GM19193 (cell line): ENCODE measurements around the gene YTHDC1.

ENCODE experiments used
- POLR2A ChIP-seq: IDR thresholded peaks from 4 replicates; pipeline ENCODE4 v1.6.1; 2011; ENCODE audit not compliant: insufficient read depth, insufficient read length; ENCODE audit errors: extremely low read depth

YTHDC1 gene

DNA sequence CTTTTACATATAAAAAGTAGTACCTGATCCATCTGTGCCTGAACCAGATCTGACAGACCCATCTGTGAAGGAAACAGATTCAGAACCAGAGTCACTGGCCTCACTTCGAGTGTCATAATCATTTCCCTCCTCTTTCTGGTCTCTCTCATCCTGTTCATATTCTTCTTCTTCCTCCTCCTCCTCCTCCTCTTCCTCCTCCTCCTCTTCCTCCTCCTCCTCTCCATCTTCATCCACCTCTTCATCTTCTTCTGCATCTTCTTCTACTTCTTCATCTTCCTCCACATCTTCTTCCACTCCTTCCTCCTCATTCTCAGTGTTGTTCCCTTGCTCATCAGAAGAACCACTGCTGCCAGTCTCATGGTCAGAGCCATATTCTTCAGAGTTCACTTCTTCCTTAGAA, 12.9 kb downstream of the YTHDC1 start:
- TF ChIP-seq POLR2A, result no peak

DNA sequence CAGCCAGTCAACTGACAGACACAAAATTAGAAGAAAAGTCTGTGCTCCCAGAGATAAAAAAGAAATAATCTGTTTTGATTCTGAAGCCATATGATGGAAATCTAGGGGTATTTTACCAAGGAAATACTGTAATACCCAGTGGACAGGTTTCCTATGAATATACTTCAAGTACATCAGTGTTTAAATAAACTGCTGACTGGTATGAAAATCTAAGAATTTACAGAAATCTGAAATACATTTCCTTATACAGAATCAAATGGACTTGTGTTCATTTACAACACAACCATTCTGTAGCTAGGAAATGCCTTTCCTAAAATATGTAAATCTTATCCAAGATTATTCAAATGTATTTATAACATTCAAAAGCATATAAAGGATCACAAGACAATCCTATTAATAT, 13.4 kb downstream of the YTHDC1 start:
- TF ChIP-seq POLR2A, result no peak

DNA sequence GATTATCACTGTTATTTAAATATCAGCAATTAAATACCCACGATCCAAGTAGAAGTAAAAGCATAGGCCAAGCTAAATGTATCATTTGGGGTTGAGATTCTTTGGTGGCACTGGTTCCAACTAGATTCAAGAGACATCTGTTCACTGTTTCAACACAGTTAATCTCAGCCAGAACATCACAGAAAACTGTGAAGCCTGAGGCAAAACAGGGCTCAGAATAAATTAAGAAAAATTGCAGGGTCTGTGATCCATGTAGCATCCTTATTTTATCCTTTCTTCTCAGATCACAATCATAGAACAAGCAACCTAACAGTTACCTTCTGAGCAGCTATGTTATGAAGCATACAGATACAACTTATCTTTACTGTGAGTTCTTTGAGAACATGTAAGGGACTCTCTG, 23.7 kb downstream of the YTHDC1 start:
- no peak for TF ChIP-seq POLR2A

DNA sequence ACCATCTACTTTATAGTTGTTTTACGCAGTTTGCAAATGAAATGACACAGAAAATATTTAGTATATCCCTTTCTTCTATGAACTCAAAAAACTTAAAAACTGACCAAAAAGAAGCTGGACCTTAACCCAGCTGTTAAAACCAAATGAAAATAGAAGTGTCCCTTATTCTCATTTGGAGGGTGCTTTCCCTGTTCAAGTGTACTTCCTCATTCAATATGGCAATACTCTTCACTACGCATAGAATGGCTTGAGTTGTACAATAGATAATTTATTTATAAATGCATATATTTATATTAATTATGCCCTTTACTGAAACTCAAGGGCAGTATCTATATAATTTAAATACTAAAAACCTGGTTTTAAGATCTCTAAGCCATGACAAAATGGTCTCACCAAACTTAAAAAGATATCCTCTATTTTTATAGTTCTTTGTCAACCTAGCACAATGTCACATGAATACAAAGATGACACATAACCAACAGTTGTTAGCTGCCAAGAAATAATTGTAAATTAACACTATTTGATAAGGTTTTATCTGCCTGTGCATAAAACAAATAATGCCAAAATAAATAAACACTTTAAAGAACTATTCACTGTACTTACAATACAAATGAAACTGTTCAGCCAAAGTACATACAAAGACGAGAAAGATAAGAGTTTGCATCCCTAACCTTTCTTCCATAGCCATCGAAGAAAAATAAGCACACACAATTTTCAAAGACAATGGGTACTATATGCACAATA, 25.2 kb downstream of the YTHDC1 start:
- no peak for TF ChIP-seq POLR2A

DNA sequence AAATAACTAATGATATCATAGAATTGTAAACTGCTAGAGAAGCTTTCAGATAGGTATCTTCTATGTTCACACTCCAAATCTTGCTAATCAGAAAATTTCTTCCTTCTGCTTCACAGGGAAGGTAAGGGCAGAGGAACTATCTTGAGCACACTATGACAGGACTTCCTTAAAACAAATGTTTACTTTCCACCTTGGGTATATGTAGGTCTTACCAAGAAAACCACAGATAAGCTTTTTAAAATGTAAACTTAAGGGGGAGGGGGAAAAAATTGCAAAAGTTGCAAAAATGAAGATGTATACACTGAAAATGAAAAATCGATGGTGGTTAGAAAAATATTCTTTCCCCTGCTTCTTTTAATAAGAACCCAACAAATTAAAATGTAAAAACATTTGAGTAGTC, 30.9 kb downstream of the YTHDC1 start:
- TF ChIP-seq POLR2A, result no peak

DNA sequence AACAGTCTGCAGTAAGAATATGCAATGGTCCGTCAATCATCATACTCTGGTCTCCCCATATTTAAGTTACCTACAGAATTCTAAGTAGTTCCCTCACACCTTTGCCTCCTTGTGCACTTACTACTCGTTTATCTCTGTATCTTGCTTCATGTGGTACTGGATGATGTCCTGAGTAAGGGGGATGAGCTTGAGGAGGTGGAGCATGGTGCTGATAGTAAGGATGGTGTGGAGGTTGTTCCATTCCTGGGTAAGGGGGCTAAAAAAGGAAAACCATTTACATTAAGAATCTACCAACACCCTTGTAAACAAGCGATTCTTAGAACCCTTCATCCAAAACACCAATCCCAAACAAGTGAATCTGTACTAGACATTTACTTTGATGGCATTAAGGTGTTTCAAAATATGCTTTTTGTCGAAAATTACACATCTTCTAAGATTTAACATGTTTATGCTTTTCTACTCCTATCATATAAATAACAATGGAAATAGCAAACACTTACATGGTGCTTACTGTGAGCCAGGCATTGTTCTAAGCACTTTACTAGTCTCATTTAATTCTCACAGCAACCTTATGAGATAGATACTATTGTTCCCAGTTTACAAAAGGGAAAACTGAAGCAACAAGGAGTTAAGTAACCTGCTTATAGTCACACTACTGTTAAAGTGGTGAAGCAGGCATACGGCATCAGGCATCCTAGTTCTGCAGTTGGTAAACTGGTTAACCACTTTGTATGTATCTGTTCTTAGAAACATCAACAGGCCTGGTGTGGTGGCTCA, 33.5 kb downstream of the YTHDC1 start:
- no peak for TF ChIP-seq POLR2A

DNA sequence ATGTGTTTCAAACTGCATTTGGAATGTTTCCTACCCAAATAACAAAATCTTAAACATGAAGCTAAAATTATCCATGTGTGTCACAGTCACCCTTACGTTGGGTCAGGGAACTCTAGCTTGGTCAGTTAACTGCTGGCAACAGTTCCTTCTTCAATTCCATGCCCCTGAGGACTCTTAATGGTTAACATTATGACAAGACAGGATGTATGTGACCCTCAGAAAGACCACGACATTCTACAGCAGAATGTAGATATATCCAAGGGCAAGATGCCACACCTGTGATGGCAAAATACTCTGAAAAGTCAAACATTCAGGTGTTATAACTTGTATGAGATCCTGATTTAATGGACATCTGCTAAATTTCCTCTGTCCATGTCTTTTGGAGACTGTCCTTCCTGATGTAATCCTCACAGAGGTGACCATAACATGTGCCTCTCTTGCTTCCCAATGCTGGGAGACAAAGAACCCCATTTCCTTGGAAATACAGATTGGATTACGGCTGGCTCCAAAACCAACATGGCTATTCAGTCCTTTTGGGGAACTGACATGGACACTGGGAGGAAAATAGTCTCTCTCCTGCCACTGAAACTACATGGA, 39.1 kb downstream of the YTHDC1 start:
- no peak for TF ChIP-seq POLR2A

DNA sequence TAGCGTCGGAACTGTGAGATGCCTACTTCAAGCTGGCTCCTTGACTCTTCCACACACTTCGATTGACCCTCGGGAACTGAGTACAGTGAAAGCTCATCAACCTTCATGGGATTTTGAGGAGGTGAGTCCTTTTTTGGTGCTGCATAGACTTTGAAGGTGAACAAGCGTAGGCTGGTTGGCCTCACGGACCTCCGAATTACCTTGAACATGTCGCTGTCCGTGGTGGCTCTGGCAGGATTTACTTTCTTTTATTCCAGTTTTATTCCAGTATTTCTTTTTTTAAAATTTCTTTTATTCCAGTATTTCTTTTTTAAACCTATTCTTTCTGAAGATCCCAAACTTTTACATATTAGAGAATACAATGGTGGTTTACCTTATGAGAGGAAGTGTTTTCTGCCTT, 45.2 kb downstream of the YTHDC1 start:
- TF ChIP-seq POLR2A, result no peak

DNA sequence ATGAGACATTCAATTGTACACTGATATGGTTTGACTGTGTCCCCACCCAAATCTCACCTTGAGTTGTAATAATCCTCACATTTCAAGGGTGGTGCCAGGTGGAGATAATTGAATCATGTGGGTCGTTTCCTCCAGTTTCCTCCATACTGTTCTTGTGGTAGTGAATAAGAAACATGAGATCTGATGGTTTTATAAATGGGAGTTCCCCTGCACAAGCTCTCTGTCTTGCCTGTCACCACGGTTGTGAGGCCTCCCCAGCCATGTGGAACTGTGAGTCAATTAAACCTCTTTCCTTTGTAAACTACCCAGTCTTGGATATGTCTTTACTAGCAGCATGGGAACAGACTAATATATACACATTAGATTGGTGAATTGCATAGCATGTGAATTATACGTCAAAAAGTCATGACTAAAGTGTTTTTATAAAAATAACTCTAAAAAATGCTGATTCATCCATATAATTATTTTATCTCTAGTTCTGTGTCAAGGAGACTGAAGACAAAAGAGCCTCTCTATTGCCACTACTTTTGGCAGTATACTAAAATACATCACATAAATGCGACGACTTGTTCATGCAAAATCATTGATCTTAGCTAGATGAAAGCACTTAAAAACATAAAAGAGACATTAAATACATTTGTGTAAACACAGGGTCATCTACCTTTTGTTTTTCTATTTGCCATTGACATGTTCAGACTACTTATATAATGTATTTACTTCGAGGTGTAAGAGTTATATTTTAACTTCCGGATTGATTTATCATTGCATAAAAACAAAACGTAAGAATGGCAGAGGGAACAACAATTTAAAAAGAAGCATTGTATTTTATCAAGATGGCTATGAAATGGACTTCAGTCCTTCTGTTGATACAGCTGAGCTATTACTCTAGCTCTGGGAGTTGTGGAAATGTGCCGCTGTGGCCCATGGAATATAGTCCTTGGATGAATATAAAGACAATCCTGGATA, 50.1 kb downstream of the YTHDC1 start:
- no peak for TF ChIP-seq POLR2A

DNA sequence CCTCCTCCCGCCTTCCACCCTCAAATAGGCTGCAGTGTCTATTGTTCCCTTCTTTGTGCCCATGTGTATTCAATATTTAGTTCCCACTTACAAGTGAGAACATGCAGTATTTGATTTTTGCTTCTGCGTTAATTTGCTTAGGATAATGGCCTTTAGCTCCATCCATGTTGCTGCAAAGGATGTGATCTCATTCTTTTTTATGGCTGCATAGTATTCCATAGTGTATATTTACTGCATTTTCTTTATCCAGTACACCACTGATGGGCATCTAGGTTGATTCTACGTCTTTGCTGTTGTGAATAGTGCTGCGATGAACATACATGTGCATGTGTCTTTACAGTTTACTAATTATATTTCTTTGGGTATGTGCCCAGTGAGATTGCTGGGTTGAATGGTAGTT, 52.8 kb downstream of the YTHDC1 start:
- TF ChIP-seq POLR2A, result no peak

DNA sequence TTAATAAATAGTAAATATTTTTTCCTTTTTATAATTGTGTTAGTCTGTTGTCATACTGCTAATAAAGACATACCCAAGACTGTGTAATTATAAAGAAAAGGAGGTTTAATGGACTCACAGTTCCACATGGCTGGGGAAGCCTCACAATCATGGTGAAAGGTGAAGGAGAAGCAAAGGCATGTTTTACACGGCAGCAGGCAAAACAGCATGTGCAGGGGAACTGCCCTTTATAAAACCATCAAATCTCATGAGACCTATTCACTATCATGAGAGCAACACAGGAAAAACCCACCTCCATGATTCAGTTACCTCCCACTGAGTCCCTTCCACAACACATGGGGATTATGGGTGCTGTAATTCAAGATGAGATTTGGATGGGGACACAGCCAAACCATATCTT, 58.6 kb downstream of the YTHDC1 start:
- no peak for TF ChIP-seq POLR2A

DNA sequence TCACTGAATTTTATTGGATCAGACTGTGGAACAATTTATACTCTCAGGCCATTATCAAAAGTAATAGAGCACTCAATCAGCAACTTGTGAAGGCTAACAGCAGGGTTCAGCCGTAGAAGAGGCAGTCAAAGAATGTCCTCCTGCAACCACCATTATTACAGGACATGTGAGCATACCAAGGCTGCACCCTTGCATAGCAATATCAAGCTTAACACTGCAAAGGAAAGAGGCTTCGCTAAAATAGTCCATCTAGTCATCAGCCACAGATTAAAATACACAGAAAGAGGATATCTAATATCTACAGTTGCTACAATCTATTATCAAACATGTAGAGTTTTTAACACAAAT, 61.5 kb downstream of the YTHDC1 start:
- no peak for TF ChIP-seq POLR2A

DNA sequence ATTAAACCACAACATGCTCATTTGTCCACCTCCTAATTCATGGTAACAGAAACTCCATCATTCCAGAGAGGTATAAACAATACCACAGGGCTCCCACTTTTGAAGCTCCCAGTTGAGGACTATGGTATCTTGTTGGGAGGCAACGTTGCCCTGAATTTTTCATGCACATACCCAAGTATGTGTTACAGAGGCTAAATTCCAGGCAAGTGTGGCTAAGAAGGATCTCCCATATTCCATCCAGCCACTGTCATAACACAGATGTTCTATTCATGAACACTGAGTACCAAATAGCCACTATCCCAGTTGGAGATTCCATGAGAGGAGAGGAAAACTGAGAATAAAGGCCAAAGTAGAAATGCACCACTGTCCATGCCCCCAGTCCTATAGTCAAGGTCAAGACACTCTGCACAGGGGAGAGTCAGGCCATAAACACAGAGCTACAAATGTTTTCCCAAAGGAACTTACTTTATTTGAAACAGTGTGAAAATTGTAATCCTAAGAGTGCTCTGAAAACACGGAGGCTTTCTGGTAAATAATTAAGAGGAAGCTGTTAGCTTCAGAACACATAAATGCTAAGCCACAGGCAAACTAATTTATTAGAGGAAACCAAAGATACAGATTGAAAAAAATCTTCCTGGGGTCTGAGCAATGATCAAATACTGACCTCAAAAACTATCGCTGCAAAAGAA, 62.0 kb downstream of the YTHDC1 start:
- no peak for TF ChIP-seq POLR2A

DNA sequence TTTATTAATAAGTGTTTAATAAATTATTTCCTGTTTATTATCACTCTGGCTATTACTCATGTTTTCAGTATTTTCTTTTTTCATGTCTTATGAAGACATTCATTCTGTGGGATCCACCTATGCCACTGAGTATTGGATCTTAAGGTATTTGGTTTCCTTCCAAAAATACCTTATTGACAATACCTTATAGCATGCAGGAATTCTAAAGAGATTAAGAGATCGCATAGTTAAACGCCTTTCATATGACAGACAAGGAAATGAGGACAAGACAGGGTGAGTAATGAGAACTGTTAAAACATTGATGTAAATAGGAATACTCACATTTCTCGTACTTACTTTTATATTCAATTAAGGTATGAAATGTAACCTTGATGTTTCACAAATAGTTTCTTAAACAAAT, 66.2 kb downstream of the YTHDC1 start:
- no peak for TF ChIP-seq POLR2A
